ENCODE results near the gene CARNS1. TPM values are rescaled to one million over a fixed set of nuclear protein-coding genes. Genes with fewer than 3 reads are reported as not detected.
A peak's percentile ranks its signal among the peaks of the same experiment; 100 is the strongest.

Gene CARNS1
- total and polyA plus RNA-seq, 7 experiments from 2014 or later = 0.53 to 14.2 (median 4.3) TPM

GRCh38 chr11:67431346-67432249 is 16.1 kb downstream of the CARNS1 start:
- peaks cover 24 to 80% (median 49%) of the 10 kb centered on the region in 7 donors for H3K4me1 Mint-ChIP-seq
- no peaks in the 10 kb centered on the region for H3K27me3 Mint-ChIP-seq
- H3K36me3 Mint-ChIP-seq = peaks cover 0 to 20% (median 7%) of the 10 kb centered on the region in 5 donors
- DNase-seq (no peak), ATAC-seq (no peak)
- peaks cover 0 to 56% (median 19%) of the 10 kb centered on the region in 3 experiments for H3K36me3 ChIP-seq (ENCODE audit: control insufficient read depth in 2 of 3, insufficient read depth in 3 of 3, low read length in 3 of 3)
- no peaks in the 10 kb centered on the region for H3K9me3 ChIP-seq (ENCODE audit: control insufficient read depth in 2 of 3, low read length in 3 of 3)
- H3K4me1 ChIP-seq (ENCODE audit: control insufficient read depth in 2 of 2, insufficient read depth in 2 of 2, low read length in 2 of 2) = peaks cover 44 to 68% of the 10 kb centered on the region in 2 donors
- H3K27ac Mint-ChIP-seq = peak overlapping the region; percentile 54 to 88 (median 77)
- H3K27me3 ChIP-seq (ENCODE audit: control insufficient read depth in 2 of 2, insufficient read depth in 2 of 2, low read length in 2 of 2) = no peaks in the 10 kb centered on the region
- H3K4me3 Mint-ChIP-seq = peak overlapping the region in 9 of 10 donors; percentile 3 to 71 (median 57)
- no peak overlapping the region for H3K4me3 ChIP-seq (ENCODE audit: low read length)
- intact Hi-C loops (cut with micrococcal nuclease) = no loop called here
- CTCF ChIA-PET = interaction anchor here (0.6 to 1.3 kb wide), 2 partner anchors 27 to 42 kb away, joined by 3 read pairs; no protein-coding TSS in a partner anchor
- H3K9me3 Mint-ChIP-seq = no peaks in the 10 kb centered on the region
- POLR2A ChIA-PET = interaction anchor here (0.6 to 31.8 kb wide), 7 partner anchors 11 to 160 kb away, joined by 3 to 1530 read pairs (median 66); partner anchors contain the start of genes CARNS1, CORO1B, PPP1CA and RAD9A
- peak overlapping the region; percentile 85 for H3K27ac ChIP-seq (ENCODE audit: low read depth, low read length)

GRCh38 chr11:67432655-67433349 is 17.3 kb downstream of the CARNS1 start:
- peaks cover 0 to 29% (median 7%) of the 10 kb centered on the region in 5 donors for H3K36me3 Mint-ChIP-seq
- ATAC-seq = no peak

GRCh38 chr11:67433536-67434394 is 18.3 kb downstream of the CARNS1 start:
- Histone ChIP-seq H3K27me3 (ENCODE audit: control insufficient read depth in 2 of 2, insufficient read depth in 2 of 2, low read length in 2 of 2) (no peaks in the 10 kb centered on the region), H3K4me3 (ENCODE audit: low read length) (peak overlapping the region; percentile 41), H3K27ac (ENCODE audit: low read depth, low read length) (peak overlapping the region; percentile 85), H3K9me3 (ENCODE audit: control insufficient read depth in 2 of 3, low read length in 3 of 3) (no peaks in the 10 kb centered on the region), H3K4me1 (ENCODE audit: control insufficient read depth in 2 of 2, insufficient read depth in 2 of 2, low read length in 2 of 2) (peaks cover 39 to 61% of the 10 kb centered on the region in 2 donors), H3K36me3 (ENCODE audit: control insufficient read depth in 2 of 3, insufficient read depth in 3 of 3, low read length in 3 of 3) (peaks cover 0 to 59% (median 19%) of the 10 kb centered on the region in 3 experiments)
- Mint-ChIP-seq H3K9me3 (no peaks in the 10 kb centered on the region), H3K27ac (peak overlapping the region in 8 of 9 donors; percentile 41 to 88 (median 72)), H3K27me3 (no peaks in the 10 kb centered on the region), H3K4me1 (peaks cover 24 to 71% (median 42%) of the 10 kb centered on the region in 7 donors), H3K4me3 (peak overlapping the region in 9 of 10 donors; percentile 39 to 99 (median 47)), H3K36me3 (peaks cover 0 to 35% (median 7%) of the 10 kb centered on the region in 5 donors)
- ChIA-PET POLR2A (interaction anchor here (0.8 to 31.8 kb wide), 8 partner anchors 9 to 50 kb away, joined by 3 to 1530 read pairs (median 40); partner anchors contain the start of genes AIP, CARNS1, CORO1B and PPP1CA), CTCF (interaction anchor here (0.6 to 1.2 kb wide), 4 partner anchors 30 to 157 kb away, joined by 3 to 4 read pairs (median 4); partner anchors contain the start of gene TBC1D10C)
- intact Hi-C loops (cut with micrococcal nuclease) = no loop called here
- DNase-seq (no peak), ATAC-seq (no peak)

More at GRCh38 chr11:67432655-67433349, 17.3 kb downstream of the CARNS1 start:
- Mint-ChIP-seq H3K9me3 (no peaks in the 10 kb centered on the region), H3K4me3 (peak overlapping the region in 5 of 10 donors; percentile 20 to 99 (median 68)), H3K27ac (peak overlapping the region in 8 of 9 donors; percentile 54 to 88 (median 74)), H3K27me3 (no peaks in the 10 kb centered on the region), H3K4me1 (peaks cover 24 to 77% (median 43%) of the 10 kb centered on the region in 7 donors)
- H3K27ac ChIP-seq (ENCODE audit: low read depth, low read length) = peak overlapping the region; percentile 85
- CTCF ChIA-PET = interaction anchor here (0.6 to 1.2 kb wide), 3 partner anchors 29 to 78 kb away, joined by 3 to 4 read pairs (median 3); partner anchors contain the start of gene TBC1D10C
- intact Hi-C loops (cut with micrococcal nuclease) = no loop called here
- no peaks in the 10 kb centered on the region for H3K27me3 ChIP-seq (ENCODE audit: control insufficient read depth in 2 of 2, insufficient read depth in 2 of 2, low read length in 2 of 2)
- no peak overlapping the region for H3K4me3 ChIP-seq (ENCODE audit: low read length)
- no peak for DNase-seq
- POLR2A ChIA-PET = interaction anchor here (0.6 to 31.8 kb wide), 8 partner anchors 10 to 53 kb away, joined by 3 to 1530 read pairs (median 40); partner anchors contain the start of genes AIP, CARNS1, CORO1B and PPP1CA
- H3K36me3 ChIP-seq (ENCODE audit: control insufficient read depth in 2 of 3, insufficient read depth in 3 of 3, low read length in 3 of 3) = peaks cover 0 to 63% (median 19%) of the 10 kb centered on the region in 3 experiments
- peaks cover 41 to 61% of the 10 kb centered on the region in 2 donors for H3K4me1 ChIP-seq (ENCODE audit: control insufficient read depth in 2 of 2, insufficient read depth in 2 of 2, low read length in 2 of 2)
- H3K9me3 ChIP-seq (ENCODE audit: control insufficient read depth in 2 of 3, low read length in 3 of 3) = no peaks in the 10 kb centered on the region

- peaks cover 39 to 61% of the 10 kb centered on the region in 2 donors for H3K4me1 ChIP-seq (ENCODE audit: control insufficient read depth in 2 of 2, insufficient read depth in 2 of 2, low read length in 2 of 2)
- H3K4me1 Mint-ChIP-seq = peaks cover 31 to 71% (median 44%) of the 10 kb centered on the region in 7 donors
- ATAC-seq (no peak), DNase-seq (no peak)
- no peaks in the 10 kb centered on the region for H3K27me3 ChIP-seq (ENCODE audit: control insufficient read depth in 2 of 2, insufficient read depth in 2 of 2, low read length in 2 of 2)
- intact Hi-C loops (cut with micrococcal nuclease) = no loop called here
- H3K27ac ChIP-seq (ENCODE audit: low read depth, low read length) = peak overlapping the region; percentile 85
- no peaks in the 10 kb centered on the region for H3K9me3 ChIP-seq (ENCODE audit: control insufficient read depth in 2 of 3, low read length in 3 of 3)
- H3K27me3 Mint-ChIP-seq = no peaks in the 10 kb centered on the region
- H3K4me3 ChIP-seq (ENCODE audit: low read length) = peak overlapping the region; percentile 41
- POLR2A ChIA-PET = interaction anchor here (0.8 to 31.8 kb wide), 9 partner anchors 13 to 71 kb away, joined by 3 to 1530 read pairs (median 13); partner anchors contain the start of genes AIP, CARNS1, PITPNM1 and PPP1CA
- peaks cover 0 to under 1% (median 0%) of the 10 kb centered on the region in 11 donors for H3K9me3 Mint-ChIP-seq
- peaks cover 0 to 59% (median 19%) of the 10 kb centered on the region in 3 experiments for H3K36me3 ChIP-seq (ENCODE audit: control insufficient read depth in 2 of 3, insufficient read depth in 3 of 3, low read length in 3 of 3)
- CTCF ChIA-PET = interaction anchor here (0.6 to 1.2 kb wide), 3 partner anchors 30 to 1876 kb away, joined by 3 to 4 read pairs (median 4); partner anchors contain the start of gene TBC1D10C
- H3K4me3 Mint-ChIP-seq = peak overlapping the region in 9 of 10 donors; percentile 39 to 99 (median 47)
- H3K27ac Mint-ChIP-seq = peak overlapping the region in 6 of 9 donors; percentile 62 to 87 (median 73)
- H3K36me3 Mint-ChIP-seq = peaks cover 0 to 41% (median 7%) of the 10 kb centered on the region in 5 donors
Measured at GRCh38 chr11:67434395-67434881, 19.0 kb downstream of the CARNS1 start.

- H3K4me1 ChIP-seq (ENCODE audit: control insufficient read depth in 2 of 2, insufficient read depth in 2 of 2, low read length in 2 of 2) = peaks cover 42 to 67% of the 10 kb centered on the region in 2 donors
- Mint-ChIP-seq H3K4me1 (peaks cover 38 to 74% (median 52%) of the 10 kb centered on the region in 7 donors), H3K36me3 (peaks cover 0 to 48% (median 7%) of the 10 kb centered on the region in 5 donors), H3K27ac (peak overlapping the region in 8 of 9 donors; percentile 41 to 95 (median 82)), H3K4me3 (peak overlapping the region; percentile 79 to 99 (median 96)), H3K27me3 (no peaks in the 10 kb centered on the region), H3K9me3 (peaks cover 0 to 1% (median 0%) of the 10 kb centered on the region in 11 donors)
- H3K36me3 ChIP-seq (ENCODE audit: control insufficient read depth in 2 of 3, insufficient read depth in 3 of 3, low read length in 3 of 3) = peaks cover 0 to 59% (median 19%) of the 10 kb centered on the region in 3 experiments
- CTCF ChIA-PET = interaction anchor here (0.6 to 1.0 kb wide), 2 partner anchors 10 to 1876 kb away, joined by 3 read pairs; no protein-coding TSS in a partner anchor
- intact Hi-C loops (cut with micrococcal nuclease) = no loop called here
- peak overlapping the region; percentile 85 for H3K27ac ChIP-seq (ENCODE audit: low read depth, low read length)
- DNase-seq (no peak), ATAC-seq (no peak)
- H3K9me3 ChIP-seq (ENCODE audit: control insufficient read depth in 2 of 3, low read length in 3 of 3) = no peaks in the 10 kb centered on the region
- H3K4me3 ChIP-seq (ENCODE audit: low read length) = peak overlapping the region; percentile 100
- no peaks in the 10 kb centered on the region for H3K27me3 ChIP-seq (ENCODE audit: control insufficient read depth in 2 of 2, insufficient read depth in 2 of 2, low read length in 2 of 2)
- POLR2A ChIA-PET = interaction anchor here (0.9 to 31.8 kb wide), 9 partner anchors 17 to 70 kb away, joined by 3 to 1530 read pairs (median 69); partner anchors contain the start of genes AIP, CABP4, CARNS1 and GPR152
Measured at GRCh38 chr11:67435031-67435726, 19.7 kb downstream of the CARNS1 start.

All from naive thymus-derived CD4-positive, alpha-beta T cell (primary cell).